Measurements from ENCODE around the gene KDM6B. TPM values are rescaled to one million over a fixed set of nuclear protein-coding genes. Genes with fewer than 3 reads are reported as not detected.

Gene KDM6B
- total RNA-seq, 1 experiment from 2014 or later: 41.3 TPM

DNA sequence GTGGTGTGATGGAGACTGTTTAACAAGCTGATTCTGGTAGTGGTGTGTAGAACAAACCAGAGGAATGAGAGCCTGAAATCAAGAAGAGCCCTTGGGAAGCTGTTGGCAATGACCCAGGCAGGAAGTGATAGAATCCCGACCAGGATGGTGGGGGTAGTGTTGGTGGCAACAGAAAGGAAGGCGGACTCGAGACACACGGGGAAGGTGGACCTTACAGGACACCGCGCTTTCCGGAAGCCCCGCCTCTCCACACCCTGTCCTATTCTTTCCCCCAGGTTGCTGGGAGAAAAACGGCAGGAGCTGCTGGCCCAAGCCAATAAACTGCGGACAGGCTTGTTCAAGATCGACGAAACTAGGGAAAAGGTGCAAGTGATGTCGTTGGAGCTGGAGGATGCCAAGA, 30.0 kb upstream of the KDM6B start:
- POLR2A ChIA-PET (ENCODE audit: unreplicated experiment): interaction anchor here (0.6 kb wide), 1 partner anchor 9 kb away, joined by 4 read pairs; no protein-coding TSS in a partner anchor
- H3K36me3 ChIP-seq (ENCODE audit: low read depth): no peaks in the 10 kb centered on the region
- BruUV-seq (replicated peaks): no TSS peak
- peaks cover 17% of the 10 kb centered on the region for H3K4me1 ChIP-seq (replicated peaks; ENCODE audit: insufficient read depth)
- intact Hi-C loops (cut with micrococcal nuclease; ENCODE audit: unreplicated experiment): no loop called here
- CTCF ChIA-PET: no interaction called here
- no peak overlapping the region for H3K4me3 ChIP-seq
- H4K20me1 ChIP-seq (ENCODE audit: insufficient read depth): no peaks in the 10 kb centered on the region
- no peak overlapping the region for H3K27ac ChIP-seq
- H3K27me3 ChIP-seq (ENCODE audit: insufficient read depth, low read depth): no peaks in the 10 kb centered on the region
- no peaks in the 10 kb centered on the region for H3K9me3 ChIP-seq (ENCODE audit: insufficient read depth, low read depth)
- H3K9me2 ChIP-seq (ENCODE audit: insufficient read depth): no peaks in the 10 kb centered on the region
- H2AFZ ChIP-seq: no peak overlapping the region
- TF ChIP-seq, protein P1, sequence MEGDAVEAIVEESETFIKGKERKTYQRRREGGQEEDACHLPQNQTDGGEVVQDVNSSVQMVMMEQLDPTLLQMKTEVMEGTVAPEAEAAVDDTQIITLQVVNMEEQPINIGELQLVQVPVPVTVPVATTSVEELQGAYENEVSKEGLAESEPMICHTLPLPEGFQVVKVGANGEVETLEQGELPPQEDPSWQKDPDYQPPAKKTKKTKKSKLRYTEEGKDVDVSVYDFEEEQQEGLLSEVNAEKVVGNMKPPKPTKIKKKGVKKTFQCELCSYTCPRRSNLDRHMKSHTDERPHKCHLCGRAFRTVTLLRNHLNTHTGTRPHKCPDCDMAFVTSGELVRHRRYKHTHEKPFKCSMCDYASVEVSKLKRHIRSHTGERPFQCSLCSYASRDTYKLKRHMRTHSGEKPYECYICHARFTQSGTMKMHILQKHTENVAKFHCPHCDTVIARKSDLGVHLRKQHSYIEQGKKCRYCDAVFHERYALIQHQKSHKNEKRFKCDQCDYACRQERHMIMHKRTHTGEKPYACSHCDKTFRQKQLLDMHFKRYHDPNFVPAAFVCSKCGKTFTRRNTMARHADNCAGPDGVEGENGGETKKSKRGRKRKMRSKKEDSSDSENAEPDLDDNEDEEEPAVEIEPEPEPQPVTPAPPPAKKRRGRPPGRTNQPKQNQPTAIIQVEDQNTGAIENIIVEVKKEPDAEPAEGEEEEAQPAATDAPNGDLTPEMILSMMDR (conservative IDR thresholded peaks at IDR 0.05): no peak
- no peak for TF ChIP-seq EZH2 (IDR thresholded peaks at IDR 0.05; ENCODE audit: low read depth)
- peak in 1 of 2 experiments; percentile 12 for DNase-seq
- no peak overlapping the region for H3K4me2 ChIP-seq
- no peaks in the 10 kb centered on the region for H3K79me2 ChIP-seq (ENCODE audit: low read depth)
- H3F3A ChIP-seq (ENCODE audit: insufficient read depth, low read depth): peaks cover 15% of the 10 kb centered on the region

DNA sequence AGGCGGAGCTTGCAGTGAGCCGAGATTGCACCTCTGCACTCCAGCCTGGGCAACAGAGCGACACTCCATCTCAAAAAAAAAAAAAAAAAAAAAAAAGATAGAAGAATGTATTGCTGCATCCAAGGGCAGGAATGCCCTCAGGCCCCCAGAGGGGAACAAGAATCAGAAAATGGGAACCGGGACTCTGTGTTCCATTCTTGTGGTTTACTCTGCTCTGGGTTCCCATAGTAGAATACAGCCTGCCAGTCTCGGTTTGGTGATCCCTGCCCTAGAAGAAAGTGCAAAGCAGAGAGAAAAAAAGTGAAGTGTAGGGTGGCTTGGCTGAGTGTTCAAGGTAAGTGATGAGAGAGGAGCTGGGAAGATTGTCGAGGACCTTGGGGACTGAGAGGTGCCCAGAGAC, 27.4 kb upstream of the KDM6B start:
- BruUV-seq (replicated peaks): no TSS peak
- intact Hi-C loops (cut with micrococcal nuclease; ENCODE audit: unreplicated experiment): loop anchor here (5.0 kb wide), 1 partner anchor 39 kb away; no protein-coding TSS in a partner anchor

DNA sequence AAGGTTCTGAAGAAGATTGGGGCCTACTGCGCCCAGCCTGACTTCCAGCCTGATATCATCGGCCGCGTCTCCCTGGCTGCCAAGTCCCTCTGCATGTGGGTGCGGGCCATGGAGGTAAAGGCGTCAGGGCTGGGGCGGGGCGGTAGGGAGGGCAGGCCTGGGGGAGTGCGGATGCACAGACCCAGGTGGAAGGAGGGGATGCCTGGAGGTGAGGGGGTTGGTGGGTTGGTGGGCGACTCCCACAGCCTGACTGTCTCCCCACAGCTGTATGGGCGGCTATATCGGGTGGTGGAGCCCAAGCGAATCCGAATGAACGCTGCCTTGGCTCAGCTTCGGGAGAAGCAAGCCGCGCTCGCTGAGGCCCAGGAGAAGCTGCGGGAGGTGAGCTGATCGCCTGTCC, 26.8 kb upstream of the KDM6B start:
- peak overlapping the region; percentile 37; the same call in 1 of the 2 replicates for H3K27ac ChIP-seq
- TF ChIP-seq, protein P1 (conservative IDR thresholded peaks at IDR 0.05): no peak
- TF ChIP-seq EZH2 (IDR thresholded peaks at IDR 0.05; ENCODE audit: low read depth): no peak
- H3F3A ChIP-seq (ENCODE audit: insufficient read depth, low read depth): peaks cover 34% of the 10 kb centered on the region
- peaks cover 7% of the 10 kb centered on the region; the same call in 1 of the 2 replicates for H3K36me3 ChIP-seq (ENCODE audit: low read depth)
- CTCF ChIA-PET: no interaction called here
- H3K9me3 ChIP-seq (ENCODE audit: insufficient read depth, low read depth): no peaks in the 10 kb centered on the region
- no peak overlapping the region for H3K4me3 ChIP-seq
- intact Hi-C loops (cut with micrococcal nuclease; ENCODE audit: unreplicated experiment): loop anchor here (5.0 kb wide), 1 partner anchor 40 kb away; no protein-coding TSS in a partner anchor
- no peaks in the 10 kb centered on the region for H3K79me2 ChIP-seq (ENCODE audit: low read depth)
- BruUV-seq (replicated peaks): no TSS peak
- no peaks in the 10 kb centered on the region for H3K27me3 ChIP-seq (ENCODE audit: insufficient read depth, low read depth)
- no peak for DNase-seq
- POLR2A ChIA-PET (ENCODE audit: unreplicated experiment): interaction anchor here (0.7 kb wide), 1 partner anchor 40 kb away, joined by 15 read pairs; no protein-coding TSS in a partner anchor
- H4K20me1 ChIP-seq (ENCODE audit: insufficient read depth): no peaks in the 10 kb centered on the region
- H2AFZ ChIP-seq: no peak overlapping the region
- peaks cover 43% of the 10 kb centered on the region for H3K4me1 ChIP-seq (replicated peaks; ENCODE audit: insufficient read depth)
- no peaks in the 10 kb centered on the region for H3K9me2 ChIP-seq (ENCODE audit: insufficient read depth)
- no peak overlapping the region for H3K4me2 ChIP-seq

More for the DNA sequence above, 27.4 kb upstream of the KDM6B start:
- TF ChIP-seq, protein P1 (conservative IDR thresholded peaks at IDR 0.05): no peak
- TF ChIP-seq EZH2 (IDR thresholded peaks at IDR 0.05; ENCODE audit: low read depth): no peak
- Histone ChIP-seq H2AFZ (no peak overlapping the region), H3F3A (ENCODE audit: insufficient read depth, low read depth) (peaks cover 34% of the 10 kb centered on the region), H3K9me3 (ENCODE audit: insufficient read depth, low read depth) (no peaks in the 10 kb centered on the region), H4K20me1 (ENCODE audit: insufficient read depth) (no peaks in the 10 kb centered on the region), H3K36me3 (ENCODE audit: low read depth) (peaks cover 7% of the 10 kb centered on the region; the same call in 1 of the 2 replicates), H3K79me2 (ENCODE audit: low read depth) (no peaks in the 10 kb centered on the region), H3K27ac (peak overlapping the region; percentile 37; the same call in 1 of the 2 replicates), H3K4me2 (no peak overlapping the region), H3K4me3 (no peak overlapping the region), H3K4me1 (replicated peaks; ENCODE audit: insufficient read depth) (peaks cover 42% of the 10 kb centered on the region), H3K27me3 (ENCODE audit: insufficient read depth, low read depth) (no peaks in the 10 kb centered on the region), H3K9me2 (ENCODE audit: insufficient read depth) (no peaks in the 10 kb centered on the region)
- POLR2A ChIA-PET (ENCODE audit: unreplicated experiment): no interaction called here
- no peak for DNase-seq
- CTCF ChIA-PET: no interaction called here

Data from PC-9 (cell line).